Liver (tissue), 3 donors: ENCODE results near the gene ELAVL1.

Experiments used
- EGR1 ChIP-seq, 2 donors: IDR thresholded peaks; 2 replicates each; pipeline ENCODE4 v1.6.1; 2016 to 2018; ENCODE audit warnings: antibody characterized with exemption in 2 of 2, low read depth in 2 of 2
- FOXA2 ChIP-seq: IDR thresholded peaks from 2 replicates; pipeline ENCODE4 v1.6.1; 2016; ENCODE audit warnings: antibody characterized with exemption
- JUND ChIP-seq, 2 donors: IDR thresholded peaks; 2 replicates each; pipeline ENCODE4 v1.6.1; 2016; ENCODE audit warnings: antibody characterized with exemption in 2 of 2
- RAD21 ChIP-seq, 2 donors: IDR thresholded peaks; 2 replicates each; pipeline ENCODE4 v1.6.1; 2016; ENCODE audit warnings: antibody characterized with exemption in 2 of 2, mild to moderate bottlenecking in 2 of 2
- RXRA ChIP-seq, 2 donors: IDR thresholded peaks; 2 replicates each; pipeline ENCODE4 v1.6.1; 2017 to 2018; ENCODE audit warnings: antibody characterized with exemption in 2 of 2, mild to moderate bottlenecking in 1 of 2
- SP1 ChIP-seq: IDR thresholded peaks from 2 replicates; pipeline ENCODE4 v1.6.1; 2018; ENCODE audit warnings: antibody characterized with exemption, mild to moderate bottlenecking
- TF ChIP-seq, protein P1 (sequence below): fragments of 150-350 bp; IDR thresholded peaks from 2 replicates; pipeline ENCODE4 v1.5.1; 2017; ENCODE audit warnings: improper control_type of control experiment, low read depth, low read length; ENCODE audit not compliant: missing input control
- TF ChIP-seq, protein P2 (sequence below): IDR thresholded peaks from 2 replicates; pipeline ENCODE4 v1.6.1; 2016; ENCODE audit warnings: antibody characterized with exemption
- donor health status: healthy.
- donor health status: healthy.

GRCh38 chr19:7995810-7996158 is 9.7 kb downstream of the ELAVL1 start:
- TF ChIP-seq, protein P1, sequence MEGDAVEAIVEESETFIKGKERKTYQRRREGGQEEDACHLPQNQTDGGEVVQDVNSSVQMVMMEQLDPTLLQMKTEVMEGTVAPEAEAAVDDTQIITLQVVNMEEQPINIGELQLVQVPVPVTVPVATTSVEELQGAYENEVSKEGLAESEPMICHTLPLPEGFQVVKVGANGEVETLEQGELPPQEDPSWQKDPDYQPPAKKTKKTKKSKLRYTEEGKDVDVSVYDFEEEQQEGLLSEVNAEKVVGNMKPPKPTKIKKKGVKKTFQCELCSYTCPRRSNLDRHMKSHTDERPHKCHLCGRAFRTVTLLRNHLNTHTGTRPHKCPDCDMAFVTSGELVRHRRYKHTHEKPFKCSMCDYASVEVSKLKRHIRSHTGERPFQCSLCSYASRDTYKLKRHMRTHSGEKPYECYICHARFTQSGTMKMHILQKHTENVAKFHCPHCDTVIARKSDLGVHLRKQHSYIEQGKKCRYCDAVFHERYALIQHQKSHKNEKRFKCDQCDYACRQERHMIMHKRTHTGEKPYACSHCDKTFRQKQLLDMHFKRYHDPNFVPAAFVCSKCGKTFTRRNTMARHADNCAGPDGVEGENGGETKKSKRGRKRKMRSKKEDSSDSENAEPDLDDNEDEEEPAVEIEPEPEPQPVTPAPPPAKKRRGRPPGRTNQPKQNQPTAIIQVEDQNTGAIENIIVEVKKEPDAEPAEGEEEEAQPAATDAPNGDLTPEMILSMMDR, result no peak
- TF ChIP-seq JUND (IDR thresholded peaks at IDR 0.05) (no peak), EGR1 (IDR thresholded peaks at IDR 0.05; ENCODE audit: low read depth in 2 of 2) (no peak), SP1 (no peak), RXRA (IDR thresholded peaks at IDR 0.05) (no peak), FOXA2 (no peak), RAD21 (IDR thresholded peaks at IDR 0.05) (no peak)
- TF ChIP-seq, protein P2, sequence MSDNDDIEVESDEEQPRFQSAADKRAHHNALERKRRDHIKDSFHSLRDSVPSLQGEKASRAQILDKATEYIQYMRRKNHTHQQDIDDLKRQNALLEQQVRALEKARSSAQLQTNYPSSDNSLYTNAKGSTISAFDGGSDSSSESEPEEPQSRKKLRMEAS, result no peak
